Frontal cortex (tissue), 4 donors: ENCODE data around the gene AKR1C4. TPM values are rescaled to one million over a fixed set of nuclear protein-coding genes. Genes with fewer than 3 reads are reported as not detected.
"Not testable (repeated sequence)": the region's sequence is repeated elsewhere in the genome, so short reads cannot be mapped to it uniquely, and the experiment has no call there.

Source experiments
- DNase-seq, 2 donors: peaks; one replicate each; pipeline ENCODE4 v3.0.0; 2012; ENCODE audit warnings: low spot score in 2 of 2
- FAIRE-seq: peaks from 2 replicates; lab custom pipeline; 2012; peaks lifted over from hg19 to GRCh38; lab: Jason Lieb, UNC
- total RNA-seq: library from RNA; depleted of rRNA; stranded (reverse); fragments of >200 nt; gene quantifications from one replicate; pipeline ENCODE4 v1.2.3, GENCODE V29; 2014
- donor health status: control.
- donor health status: control.
- donor health status: control.

Gene AKR1C4
- total RNA-seq, 1 donor from 2014 or later: not detected

DNA sequence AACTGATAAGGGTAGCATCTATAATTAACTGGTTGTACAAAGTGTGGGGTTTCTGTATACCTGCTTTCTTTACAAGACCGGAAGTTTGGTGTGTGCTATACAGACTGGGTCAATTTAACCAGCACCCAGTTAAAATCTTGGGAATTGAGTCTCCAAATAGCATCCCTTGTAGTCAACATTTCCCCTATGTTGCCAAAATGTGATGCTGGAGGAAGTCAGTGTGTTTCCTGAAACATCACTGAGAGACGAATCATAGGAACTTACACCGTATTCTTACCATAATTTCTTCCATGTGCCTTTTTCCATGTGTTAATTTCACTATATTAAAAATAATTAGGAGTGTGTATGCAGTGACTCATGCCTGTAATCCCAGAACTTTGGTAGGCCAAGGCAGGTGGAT lies 1.7 kb downstream of the AKR1C4 start:
- no peak for DNase-seq
- FAIRE-seq: no peak

DNA sequence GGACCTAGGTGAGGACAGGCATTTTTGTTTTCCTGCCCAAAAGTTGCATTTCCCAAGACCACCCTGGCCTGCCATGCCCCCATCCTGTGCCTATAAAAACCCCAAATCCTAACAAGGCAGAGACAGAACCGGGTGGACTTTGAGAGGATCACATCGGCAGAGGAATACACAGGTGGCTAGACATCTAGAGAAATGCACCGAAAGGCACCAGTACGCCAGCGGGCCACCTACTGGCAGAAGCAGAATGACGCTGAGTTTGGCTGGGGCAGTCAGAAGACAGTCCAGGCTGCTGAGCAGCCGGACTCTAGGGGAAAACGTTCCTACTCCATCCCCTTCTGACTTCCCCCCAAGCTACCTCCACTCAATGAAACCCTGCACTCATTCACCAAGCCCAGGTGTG lies 2.8 kb downstream of the AKR1C4 start:
- no peak for FAIRE-seq
- no peak for DNase-seq

DNA sequence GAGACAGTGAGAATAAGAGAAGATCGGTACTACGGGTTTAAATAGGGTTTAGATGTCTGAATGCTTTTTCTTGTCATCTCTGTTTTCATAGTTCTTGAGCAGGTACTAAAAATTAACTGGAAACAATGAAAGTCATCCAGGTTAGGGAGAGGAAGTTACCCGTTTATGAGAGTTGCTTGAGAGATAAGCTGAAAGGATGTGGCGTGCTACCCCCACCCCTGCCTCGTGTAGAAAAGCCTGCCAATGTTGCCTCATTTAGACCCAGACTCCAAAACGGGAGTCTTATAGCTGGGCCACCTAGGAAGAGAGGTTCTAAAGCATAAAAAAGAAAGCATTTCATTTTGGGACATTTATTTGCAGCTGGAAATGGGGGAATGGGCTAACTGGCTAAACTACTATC lies 10.2 kb downstream of the AKR1C4 start:
- no peak for FAIRE-seq
- no peak for DNase-seq

DNA sequence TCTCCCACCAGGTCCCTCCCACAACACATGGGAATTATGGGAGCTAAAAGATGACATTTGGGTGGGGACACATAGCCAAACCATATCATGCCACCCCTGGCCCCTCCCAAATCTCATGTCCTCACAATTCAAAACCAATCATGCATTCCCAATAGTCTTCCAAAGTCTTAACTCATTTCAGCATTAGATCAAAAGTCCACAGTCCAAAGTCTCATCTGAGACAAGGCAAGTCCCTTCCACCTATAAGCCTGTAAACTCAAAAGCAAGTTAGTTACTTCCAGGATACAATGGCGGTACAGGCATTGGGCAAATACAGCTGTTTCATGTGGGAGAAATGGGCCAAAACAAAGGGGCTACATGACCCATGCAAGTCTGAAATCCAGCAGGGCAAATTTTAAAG lies 13.1 kb downstream of the AKR1C4 start:
- FAIRE-seq, DNase-seq: not testable (repeated sequence)

DNA sequence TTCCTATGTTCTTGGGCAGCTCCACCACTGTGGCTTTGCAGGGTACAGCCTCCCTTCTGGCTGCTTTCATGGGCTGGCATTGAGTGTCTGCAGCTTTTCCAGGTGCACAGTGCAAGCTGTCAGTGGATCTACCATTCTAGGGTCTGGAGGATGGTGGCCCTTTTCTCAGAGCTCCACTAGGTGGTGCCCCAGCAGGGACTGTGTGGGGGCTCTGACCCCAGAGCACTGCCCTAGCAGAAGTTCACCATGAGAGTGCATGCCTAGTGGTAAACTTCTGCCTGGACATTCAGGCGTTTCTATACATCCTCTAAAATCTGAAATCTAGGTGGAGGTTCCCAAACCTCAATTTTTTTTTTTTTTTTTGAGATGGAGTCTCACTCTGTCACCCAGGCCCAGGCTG lies 13.6 kb downstream of the AKR1C4 start:
- not testable (repeated sequence) for FAIRE-seq

DNA sequence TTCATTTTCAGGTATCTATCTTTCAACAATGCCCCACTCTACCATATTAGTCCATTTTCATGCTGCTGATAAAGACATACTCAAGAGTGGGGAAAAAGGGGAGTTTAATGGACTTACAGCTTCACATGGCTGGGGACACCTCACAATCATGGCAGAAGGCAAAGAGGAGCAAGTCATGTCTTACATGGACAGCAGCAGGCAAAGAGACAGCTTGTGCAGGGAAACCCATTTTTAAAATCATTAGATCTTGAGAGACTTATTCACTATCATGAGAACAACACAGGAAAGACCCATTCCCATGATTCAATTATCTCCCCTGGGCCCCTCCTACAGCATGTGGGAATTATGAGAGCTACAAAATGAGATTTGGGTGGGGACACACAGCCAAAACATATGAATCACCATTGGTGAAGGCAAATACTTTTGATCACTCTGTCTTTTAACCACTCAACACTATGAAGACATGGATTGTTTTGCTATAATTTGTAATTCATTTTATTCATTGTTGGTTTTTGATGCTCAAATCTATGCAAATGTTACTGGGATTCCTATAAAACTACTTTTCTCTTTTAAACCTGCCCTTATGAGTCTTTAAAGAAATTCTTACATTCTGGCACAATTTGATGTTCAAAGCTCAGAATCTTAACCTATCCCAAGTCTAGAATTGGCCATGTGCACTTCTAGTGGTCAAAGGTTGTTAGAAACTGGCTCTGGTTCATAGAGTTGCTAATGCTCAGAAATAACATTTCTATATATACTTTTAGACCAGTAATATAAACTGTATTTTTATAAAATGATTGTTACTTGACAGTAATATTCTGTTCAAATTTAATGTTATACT lies 15.3 kb downstream of the AKR1C4 start:
- FAIRE-seq: no peak
- DNase-seq: no peak

More for the DNA sequence above, 13.6 kb downstream of the AKR1C4 start:
- not testable (repeated sequence) for DNase-seq

DNA sequence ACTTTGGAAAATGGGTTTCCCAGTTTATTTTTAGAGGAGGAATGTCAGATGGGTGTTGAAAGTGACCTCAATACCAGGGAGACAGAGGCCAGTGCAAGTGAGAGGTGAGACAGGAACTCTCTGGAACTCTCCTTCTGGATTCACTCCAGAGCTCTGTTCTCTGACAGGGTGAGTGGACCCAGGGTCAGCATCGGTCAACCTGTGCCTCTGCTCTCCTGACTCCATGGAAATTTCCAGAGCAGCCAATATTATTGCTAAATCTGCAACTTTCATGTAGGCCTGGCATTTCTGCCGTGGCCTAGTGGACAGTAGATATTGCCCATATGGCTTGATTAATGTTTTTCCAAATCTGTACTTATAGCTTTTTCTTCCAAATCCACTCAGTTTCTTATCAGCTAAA lies 20.2 kb downstream of the AKR1C4 start:
- DNase-seq: no peak
- no peak for FAIRE-seq

DNA sequence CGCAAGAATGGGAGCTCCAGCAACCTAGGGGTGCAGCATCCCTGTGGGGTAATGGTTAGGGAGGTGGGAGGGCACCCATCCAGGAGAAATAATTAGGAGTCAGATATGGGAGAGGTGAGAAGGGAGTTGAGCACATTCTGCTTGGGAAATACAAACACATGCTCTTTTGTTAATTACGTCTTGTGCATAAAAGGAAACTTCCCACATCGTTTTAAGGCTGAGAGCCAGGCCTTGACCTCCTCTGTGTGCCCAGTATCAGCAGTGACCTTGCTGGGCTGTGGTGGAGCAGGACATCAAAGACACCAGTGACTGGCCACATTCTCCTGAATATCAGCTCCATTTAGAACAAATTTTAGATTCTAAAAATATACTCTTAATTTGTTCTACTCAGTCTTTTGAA lies 22.6 kb downstream of the AKR1C4 start:
- FAIRE-seq (no peak), DNase-seq (no peak)

DNA sequence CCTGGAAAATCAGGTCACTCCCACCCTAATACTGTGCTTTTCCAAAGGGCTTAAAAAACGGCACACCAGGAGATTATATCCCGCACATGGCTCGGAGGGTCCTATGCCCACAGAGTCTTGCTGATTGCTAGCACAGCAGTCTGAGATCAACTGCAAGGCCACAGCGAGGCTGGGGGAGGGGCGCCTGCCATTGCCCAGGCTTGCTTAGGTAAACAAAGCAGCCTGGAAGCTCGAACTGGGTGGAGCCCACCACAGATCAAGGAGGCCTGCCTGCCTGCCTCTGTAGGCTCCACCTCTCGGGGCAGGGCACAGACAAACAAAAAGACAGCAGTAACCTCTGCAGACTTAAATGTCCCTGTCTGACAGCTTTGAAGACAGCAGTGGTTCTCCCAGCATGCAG lies 26.3 kb downstream of the AKR1C4 start:
- not testable (repeated sequence) for FAIRE-seq, DNase-seq

DNA sequence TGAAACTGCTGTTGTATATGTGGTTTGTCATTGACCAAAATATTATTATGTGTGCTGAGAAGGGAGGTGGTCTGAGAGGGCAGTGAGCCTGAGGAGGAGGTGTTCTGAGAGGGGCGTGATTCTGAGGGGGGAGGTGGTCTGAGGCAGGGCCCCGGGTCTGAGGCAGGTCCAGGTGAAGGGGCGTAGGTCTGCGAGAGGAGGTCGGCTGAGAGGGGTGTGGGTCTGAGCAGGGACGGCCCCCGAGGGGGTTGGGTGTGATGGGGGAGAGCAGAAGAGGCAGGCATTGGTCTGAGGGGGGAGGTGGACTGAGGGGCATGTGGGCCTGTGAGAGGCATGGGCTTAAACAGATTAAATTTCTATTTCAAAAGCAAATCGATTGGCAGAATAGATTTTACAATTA lies 32.4 kb downstream of the AKR1C4 start:
- no peak for FAIRE-seq

DNA sequence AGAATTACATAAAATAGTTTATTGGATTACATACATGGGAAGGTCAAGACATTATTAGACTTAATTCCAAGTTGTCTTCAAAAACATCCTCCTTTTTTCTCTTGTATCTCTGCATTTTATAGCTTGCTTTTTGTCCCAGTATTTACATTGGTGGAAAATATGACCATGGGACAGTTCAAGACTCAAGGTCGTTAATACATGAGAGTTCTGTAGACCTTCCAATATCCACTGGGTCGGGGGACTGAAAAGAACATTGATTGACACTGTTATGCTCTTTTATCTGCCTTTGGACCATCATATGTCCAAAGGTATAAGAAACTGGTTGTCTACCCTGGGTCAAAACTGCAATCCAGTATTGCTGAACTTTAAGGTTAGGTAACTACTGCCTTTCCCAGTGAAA lies 36.7 kb downstream of the AKR1C4 start:
- no peak for FAIRE-seq
- DNase-seq: no peak

More for the DNA sequence above, 32.4 kb downstream of the AKR1C4 start:
- DNase-seq: no peak

DNA sequence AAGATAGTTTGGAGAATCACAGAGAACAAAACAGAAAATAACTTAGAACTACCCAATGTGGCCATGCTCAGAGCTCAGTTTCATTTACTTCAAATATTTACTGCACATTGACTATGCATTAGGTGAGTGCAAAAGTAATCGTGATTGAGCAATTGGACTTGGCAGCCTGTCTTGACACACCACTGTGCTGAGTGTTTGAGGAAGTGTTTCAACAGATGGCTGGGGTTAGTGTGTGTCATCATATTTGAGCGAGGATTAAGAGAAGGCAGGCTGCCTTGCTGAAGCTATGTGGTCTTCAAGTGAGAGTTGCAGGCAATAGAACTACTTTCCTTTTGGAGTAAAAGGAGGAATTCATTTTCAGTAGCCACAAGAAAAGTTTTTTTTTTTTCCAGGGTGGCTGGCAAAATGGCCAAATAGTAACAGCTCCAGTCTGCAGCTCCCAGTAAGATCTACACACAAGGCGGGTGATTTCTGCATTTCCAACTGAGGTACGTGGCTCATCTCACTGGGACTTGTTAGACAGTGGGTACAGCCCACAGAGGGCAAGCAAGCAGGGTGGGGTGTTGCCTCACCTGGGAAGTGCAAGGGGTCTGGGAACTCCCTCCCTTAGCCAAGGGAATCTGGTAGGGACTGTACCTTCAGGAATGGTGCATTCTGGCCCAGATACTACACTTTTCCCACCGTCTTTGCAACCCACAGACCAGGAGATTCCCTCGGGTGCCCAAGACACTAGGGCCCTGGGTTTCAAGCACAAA lies 37.6 kb downstream of the AKR1C4 start:
- DNase-seq: no peak
- FAIRE-seq: no peak

DNA sequence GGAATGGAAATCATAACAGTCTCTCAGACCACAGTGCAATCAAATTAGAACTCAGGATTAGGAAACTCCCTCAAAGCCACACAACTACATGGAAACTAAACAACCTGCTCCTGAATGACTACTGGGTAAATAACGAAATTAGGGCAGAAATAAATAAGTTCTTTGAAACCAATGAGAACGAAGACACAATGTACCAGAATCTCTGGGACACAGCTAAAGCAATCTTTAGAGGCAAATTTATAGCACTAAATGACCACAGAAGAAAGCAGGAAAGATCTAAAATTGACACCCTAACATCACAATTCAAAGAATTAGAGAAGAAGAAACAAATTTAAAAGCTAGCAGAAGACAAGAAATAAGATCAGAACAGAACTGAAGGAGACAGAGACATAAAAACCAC lies 40.9 kb downstream of the AKR1C4 start:
- FAIRE-seq, DNase-seq: not testable (repeated sequence)

DNA sequence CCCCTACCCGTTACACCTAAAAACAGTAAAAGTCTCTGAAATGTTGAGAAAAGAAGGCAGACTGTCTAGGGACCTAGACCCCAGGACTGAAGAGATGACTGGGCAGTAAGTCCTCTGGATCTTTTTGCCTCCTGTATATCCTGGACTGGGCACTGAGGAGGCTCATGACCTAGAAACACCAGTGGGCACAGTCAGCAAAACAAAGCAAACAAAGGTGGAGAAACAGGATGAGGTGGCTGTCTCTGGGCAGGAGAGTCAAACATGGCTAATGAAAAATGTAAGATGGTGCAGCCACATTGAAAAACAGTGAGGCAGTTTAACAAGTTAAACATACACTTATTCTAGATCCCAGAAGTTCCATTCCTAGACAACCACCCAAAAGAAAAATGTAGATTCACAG lies 45.9 kb downstream of the AKR1C4 start:
- FAIRE-seq (no peak), DNase-seq (no peak)

DNA sequence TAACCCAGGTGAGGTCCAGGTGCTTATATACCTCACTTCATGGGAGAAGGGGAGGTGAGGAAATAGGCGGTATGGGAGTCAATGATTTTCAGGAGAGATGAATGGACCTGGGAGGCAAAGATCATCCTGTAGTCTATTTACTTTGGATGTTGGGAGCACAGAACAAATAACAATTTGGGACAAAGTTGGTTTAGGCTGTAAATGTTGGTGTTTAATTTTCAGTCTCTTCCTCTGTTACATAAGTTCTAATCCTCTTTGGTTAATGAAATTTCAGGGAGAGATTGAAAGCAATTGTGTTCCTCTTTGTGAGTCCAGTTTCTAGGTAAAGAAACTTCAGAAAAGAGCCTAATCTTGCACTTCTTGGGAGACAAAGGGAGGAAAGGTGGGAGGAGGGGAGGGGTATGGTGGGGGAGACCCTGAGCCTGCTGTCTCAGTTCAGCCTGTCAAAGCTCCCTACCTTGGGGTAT lies 46.9 kb downstream of the AKR1C4 start:
- FAIRE-seq: no peak
- no peak for DNase-seq

DNA sequence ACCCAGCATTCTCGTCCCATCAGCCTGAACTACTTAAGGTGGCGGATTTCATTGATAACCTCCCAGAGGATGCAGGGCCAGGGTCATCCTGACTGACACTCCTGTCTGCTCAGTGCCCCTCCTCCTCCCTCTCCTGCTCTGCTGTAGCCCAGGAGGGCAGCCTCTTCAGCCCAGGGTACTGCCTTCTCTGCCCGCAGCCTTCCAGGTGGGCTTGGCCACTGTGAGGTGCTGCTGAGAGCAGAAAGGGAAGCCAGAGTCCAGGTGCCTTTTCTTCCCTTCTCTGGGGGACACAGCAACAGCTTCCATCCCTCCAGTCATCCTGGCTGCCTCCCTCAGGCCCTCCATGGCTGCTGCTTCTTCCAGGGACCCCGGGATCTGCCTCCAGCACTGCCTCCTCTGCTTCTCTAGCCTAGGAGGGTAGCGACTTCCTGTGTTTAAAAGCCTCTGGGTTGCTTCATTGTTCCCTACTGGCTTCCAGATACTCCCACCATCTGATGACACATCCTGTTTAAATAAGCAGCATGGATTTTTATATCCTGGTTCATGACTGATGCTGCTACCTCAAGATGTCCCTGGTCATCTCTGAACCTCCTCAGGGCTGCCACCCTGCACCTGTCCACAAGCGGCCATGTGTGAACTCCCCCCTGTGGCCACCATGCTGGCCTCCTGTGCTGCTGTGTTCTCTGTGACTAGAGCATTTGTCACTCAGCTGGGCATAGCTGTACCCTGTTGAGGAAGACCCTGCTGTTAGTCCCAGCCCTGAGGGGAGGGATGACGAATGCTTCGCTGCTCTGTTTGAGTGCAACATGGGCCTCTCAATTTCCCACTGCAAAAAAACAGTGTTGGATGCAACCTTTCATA lies 55.8 kb downstream of the AKR1C4 start:
- DNase-seq (no peak), FAIRE-seq (no peak)

DNA sequence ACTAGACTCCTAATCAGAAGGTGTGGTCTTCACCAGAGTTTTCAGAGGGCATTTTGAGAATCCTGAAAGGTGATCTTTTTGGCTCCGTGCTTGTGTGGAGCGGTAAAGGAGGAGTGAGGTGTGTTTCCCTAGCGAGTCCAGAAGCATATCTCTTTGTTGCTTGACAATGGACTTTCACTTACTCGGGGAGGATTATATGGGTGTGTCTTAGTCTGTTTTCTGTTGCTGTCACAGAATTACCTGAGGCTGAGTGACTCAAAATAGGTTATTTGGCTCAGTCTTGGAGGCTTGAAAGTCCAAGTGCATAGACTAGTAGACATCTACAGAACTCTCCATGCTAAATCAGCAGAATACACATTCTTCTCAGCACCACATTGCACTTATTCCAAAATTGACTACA lies 57.9 kb downstream of the AKR1C4 start:
- FAIRE-seq: no peak
- DNase-seq: no peak

DNA sequence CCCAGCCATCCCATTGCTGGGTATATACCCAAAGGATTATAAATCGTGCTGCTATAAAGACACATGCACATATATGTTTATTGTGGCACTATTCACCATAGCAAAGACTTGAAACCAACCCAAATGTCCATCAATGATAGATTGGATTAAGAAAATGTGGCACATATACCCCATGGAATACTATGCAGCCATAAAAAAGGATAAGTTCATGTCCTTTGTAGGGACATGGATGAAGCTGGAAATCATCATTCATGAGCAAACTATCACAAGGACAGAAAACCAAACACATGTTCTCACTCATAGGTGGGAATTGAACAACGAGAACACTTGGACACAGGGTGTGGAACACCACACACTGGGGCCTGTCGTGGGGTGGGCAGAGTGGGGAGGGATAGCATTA lies 61.1 kb downstream of the AKR1C4 start:
- DNase-seq, FAIRE-seq: not testable (repeated sequence)

DNA sequence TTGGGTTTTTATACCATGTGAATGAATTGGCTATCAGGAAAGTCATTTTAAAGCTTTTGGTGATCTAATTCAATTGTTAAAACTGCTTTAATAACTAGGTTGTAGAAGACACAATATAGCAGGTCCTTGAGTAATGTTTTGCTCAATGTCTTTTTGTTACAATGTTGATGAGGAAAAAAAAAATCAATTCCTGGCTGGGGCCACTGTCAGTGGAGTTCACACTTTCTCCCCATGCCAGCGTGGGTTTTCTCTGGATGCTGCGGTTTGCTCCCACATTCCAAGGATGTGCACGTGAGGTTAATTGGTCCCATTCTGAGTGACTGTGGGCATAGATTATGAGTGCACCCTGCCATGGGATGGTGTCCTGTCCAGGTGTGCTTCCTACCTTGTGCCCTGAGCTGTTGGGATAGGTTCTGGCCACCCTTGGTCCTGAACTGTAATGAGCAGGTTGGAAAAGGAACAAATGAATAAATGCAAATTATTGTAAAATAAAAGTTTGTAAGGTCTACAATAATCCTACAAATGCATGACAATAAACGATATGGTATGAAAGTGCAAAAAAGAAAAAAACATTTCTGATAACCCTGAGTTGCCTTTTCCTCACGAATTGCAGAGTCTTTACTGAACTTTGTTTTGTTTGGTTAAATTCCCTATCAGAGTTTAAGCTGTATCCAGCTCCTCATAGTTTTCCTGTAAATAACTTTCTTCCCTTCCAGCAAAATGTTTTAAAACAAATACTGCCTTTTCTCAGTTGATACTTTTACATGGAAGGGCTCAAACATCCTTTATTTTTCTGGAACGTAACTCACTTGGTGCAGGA lies 62.7 kb downstream of the AKR1C4 start:
- FAIRE-seq (no peak), DNase-seq (no peak)
